Mucosa of stomach (tissue), 1 donor: ENCODE results near the gene OSTC.

Source experiments
- H3K27me3 ChIP-seq: one replicate; pipeline ENCODE4 v1.7.0; 2013; ENCODE audit warnings: mild to moderate bottlenecking, low read length; ENCODE audit not compliant: control insufficient read depth, insufficient read depth
- H3K36me3 ChIP-seq: one replicate; pipeline ENCODE4 v1.7.0; 2013; ENCODE audit warnings: low read length; ENCODE audit not compliant: control insufficient read depth, insufficient read depth
- H3K4me1 ChIP-seq: one replicate; pipeline ENCODE4 v1.7.0; 2013; ENCODE audit warnings: mild to moderate bottlenecking, low read length; ENCODE audit not compliant: control insufficient read depth, insufficient read depth
- H3K4me3 ChIP-seq: one replicate; pipeline ENCODE4 v1.7.0; 2013; ENCODE audit warnings: low read length
- H3K9ac ChIP-seq: one replicate; pipeline ENCODE4 v1.7.0; 2013; ENCODE audit warnings: mild to moderate bottlenecking, low read length, moderate library complexity
- H3K9me3 ChIP-seq: one replicate; pipeline ENCODE4 v1.7.0; 2013; ENCODE audit warnings: mild to moderate bottlenecking, low read length, moderate library complexity; ENCODE audit not compliant: control insufficient read depth
- donor health status: Pancreatic carcinoma.

OSTC gene

DNA sequence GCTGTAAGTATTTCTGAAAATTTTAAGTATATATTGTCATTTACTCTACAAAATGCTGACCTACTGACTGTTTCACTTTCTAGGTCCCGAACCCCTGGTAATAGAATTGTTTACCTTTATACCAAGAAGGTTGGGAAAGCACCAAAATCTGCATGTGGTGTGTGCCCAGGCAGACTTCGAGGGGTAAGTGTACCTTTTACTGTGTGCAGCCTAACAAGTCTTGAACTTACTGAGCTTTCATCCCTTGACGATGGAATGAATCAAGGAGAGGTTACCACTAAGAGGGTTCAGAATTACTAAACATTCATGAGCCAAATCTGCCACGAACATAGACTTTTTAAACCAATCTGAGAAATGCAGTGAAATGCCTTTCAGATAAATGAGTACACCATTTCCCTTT, 28.4 kb upstream of the OSTC start:
- Histone ChIP-seq H3K4me1 (peaks cover 22% of the 10 kb centered on the region), H3K4me3 (no peak overlapping the region), H3K9me3 (no peaks in the 10 kb centered on the region), H3K9ac (peak overlapping the region; percentile 90), H3K36me3 (peaks cover 10% of the 10 kb centered on the region), H3K27me3 (no peaks in the 10 kb centered on the region)

DNA sequence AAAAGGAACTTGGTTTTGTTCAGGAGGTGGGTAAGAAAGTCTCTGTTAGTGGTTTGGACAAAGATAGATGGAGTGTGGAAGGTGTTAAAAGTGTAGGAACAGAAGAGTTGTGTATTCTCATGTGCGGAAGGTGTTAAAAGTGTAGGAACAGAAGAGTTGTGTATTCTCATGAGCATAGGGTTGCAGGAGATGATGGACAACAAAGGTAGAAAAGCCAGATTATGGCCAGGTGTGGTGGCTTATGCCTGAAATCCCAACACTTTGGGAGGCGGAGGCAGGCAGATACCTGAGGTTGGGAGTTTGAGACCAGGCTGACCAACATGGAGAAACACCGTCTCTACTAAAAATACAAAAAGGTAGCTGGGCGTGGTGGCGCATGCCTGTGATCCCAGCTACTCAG, 27.6 kb upstream of the OSTC start:
- H3K27me3 ChIP-seq = no peaks in the 10 kb centered on the region
- H3K36me3 ChIP-seq = peaks cover 10% of the 10 kb centered on the region
- H3K4me1 ChIP-seq = peaks cover 22% of the 10 kb centered on the region
- no peaks in the 10 kb centered on the region for H3K9me3 ChIP-seq
- no peak overlapping the region for H3K4me3 ChIP-seq
- H3K9ac ChIP-seq = no peak overlapping the region

DNA sequence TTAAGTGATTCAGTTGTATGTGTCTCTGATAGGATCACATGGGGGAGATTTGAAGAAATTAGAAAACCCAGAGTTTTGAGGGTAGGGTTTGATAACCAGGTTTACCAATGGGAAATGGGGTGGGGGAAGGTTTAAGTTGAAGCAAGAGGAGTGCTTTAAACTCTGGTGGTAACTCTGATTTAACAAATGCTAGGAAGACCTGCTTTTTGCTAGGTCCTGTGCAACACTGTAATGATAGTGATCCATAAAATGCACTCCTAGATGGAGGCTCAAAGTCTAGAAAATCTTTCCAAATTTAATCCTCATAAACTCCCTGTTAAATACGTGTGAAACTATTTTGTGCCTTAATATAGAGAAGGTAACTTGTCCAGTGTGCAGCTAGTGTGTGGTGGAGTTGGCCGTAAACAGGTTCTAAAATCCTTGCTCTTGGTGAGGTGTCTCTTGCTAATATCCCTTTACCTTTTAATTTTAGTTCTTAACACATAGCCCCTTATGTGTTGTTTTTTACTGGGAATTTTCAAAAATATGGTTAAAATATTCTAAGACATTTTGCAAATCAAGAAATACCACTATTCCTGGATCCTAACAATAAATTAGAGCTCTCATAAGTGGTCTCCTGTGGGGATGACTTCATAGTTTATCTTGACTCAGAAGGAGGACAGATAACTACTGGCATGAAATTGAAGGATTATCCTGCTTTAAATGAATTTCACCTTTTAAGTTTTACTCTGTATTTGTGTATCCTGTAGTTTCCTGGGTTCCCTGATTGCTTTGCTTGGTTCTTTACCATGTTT, 25.9 kb upstream of the OSTC start:
- Histone ChIP-seq H3K9me3 (no peaks in the 10 kb centered on the region), H3K9ac (no peak overlapping the region), H3K4me3 (no peak overlapping the region), H3K36me3 (peaks cover 13% of the 10 kb centered on the region), H3K4me1 (peaks cover 20% of the 10 kb centered on the region), H3K27me3 (no peaks in the 10 kb centered on the region)

DNA sequence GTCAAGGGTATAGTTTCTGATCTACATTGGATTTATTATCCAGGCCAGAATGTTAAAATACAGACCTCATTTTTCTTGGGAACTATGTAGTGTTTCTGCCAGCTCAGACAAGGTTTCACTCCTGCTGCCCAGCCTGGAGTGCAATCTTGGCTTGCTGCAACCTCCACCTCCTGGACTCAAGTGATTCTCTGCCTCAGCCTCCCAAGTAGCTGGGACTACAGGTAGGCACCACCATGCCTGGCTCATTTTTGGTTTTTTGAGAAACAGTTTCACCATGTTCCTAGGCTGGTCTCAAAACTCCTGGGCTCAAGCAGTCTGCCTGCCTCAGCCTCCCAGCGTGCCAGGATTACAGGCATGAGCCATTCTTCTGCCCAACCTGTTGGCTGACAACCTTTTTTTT, 24.3 kb upstream of the OSTC start:
- no peak overlapping the region for H3K4me3 ChIP-seq
- H3K27me3 ChIP-seq = no peaks in the 10 kb centered on the region
- H3K9ac ChIP-seq = no peak overlapping the region
- H3K36me3 ChIP-seq = peaks cover 16% of the 10 kb centered on the region
- no peaks in the 10 kb centered on the region for H3K9me3 ChIP-seq
- peaks cover 18% of the 10 kb centered on the region for H3K4me1 ChIP-seq

DNA sequence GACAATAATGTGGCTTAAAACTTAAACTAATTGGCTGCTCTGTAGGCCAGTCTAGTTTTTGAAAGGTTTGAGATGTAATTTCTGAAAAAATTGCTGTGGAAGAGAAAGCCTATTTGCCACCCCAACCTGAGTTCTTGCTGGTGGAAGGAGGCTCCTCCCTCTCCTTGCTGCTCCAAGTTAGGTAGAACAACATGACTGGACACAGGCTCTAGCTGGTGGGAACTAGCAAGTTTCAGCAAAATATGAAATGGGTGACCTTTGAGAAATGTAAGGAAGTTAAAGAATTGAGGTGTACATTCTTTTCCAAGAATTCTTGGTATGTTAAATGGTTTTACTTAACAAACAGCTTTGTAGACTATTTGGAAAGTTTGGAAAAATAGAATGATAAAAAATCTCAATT, 22.0 kb upstream of the OSTC start:
- H3K27me3 ChIP-seq = no peaks in the 10 kb centered on the region
- H3K36me3 ChIP-seq = peaks cover 16% of the 10 kb centered on the region

DNA sequence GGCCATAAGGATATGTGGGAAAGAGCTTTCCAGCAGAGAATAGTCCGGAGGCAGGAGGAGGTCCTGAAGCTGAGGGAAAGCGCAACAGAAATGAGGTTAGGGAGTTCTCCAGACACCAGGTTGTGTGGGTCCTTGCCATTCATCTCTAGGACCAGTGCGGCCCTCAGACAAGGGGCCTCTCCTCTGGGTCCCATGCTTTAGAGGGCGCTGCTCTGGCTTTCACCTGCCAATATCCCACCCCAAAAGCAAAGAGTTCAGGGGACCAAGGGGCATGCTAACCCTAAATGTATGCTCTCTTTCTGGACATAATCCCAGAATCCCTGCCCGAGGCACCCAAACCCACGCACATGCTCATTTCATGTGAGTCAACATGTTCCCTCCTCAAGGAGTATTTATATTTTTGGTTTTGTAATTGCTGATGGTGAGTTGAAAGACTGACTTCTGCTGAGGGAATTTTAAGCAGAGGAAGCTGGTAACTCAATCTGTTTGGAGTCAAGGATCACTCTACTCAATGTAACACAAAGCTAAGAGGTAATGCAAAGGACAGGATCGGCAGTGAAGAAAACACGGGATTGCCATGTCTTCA, 15.2 kb upstream of the OSTC start:
- Histone ChIP-seq H3K9ac (no peak overlapping the region), H3K27me3 (no peaks in the 10 kb centered on the region), H3K36me3 (no peaks in the 10 kb centered on the region), H3K9me3 (no peaks in the 10 kb centered on the region), H3K4me3 (no peak overlapping the region), H3K4me1 (no peaks in the 10 kb centered on the region)

More for the DNA sequence above, 22.0 kb upstream of the OSTC start:
- H3K4me1 ChIP-seq = no peaks in the 10 kb centered on the region
- no peak overlapping the region for H3K9ac ChIP-seq
- H3K9me3 ChIP-seq = no peaks in the 10 kb centered on the region
- no peak overlapping the region for H3K4me3 ChIP-seq

DNA sequence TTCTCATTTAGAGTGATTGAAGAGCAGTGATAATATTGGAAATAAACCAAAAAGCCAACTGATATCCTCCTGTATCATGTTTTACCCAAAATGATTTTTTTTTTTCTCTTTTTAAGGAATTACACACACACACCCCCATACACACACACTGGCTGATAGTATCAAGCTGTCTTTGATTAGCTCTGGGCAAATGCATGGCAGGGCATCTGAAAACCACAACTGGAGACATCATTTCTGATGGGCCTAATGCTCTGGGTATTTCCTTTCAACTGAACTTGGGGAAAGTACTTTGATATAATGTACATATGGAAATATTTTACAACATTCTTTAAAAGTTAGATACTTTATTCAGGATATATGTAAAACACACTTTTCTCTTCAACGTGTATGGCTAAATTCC, 14.2 kb upstream of the OSTC start:
- Histone ChIP-seq H3K9ac (no peak overlapping the region), H3K9me3 (no peaks in the 10 kb centered on the region), H3K4me3 (no peak overlapping the region), H3K27me3 (no peaks in the 10 kb centered on the region), H3K4me1 (no peaks in the 10 kb centered on the region), H3K36me3 (no peaks in the 10 kb centered on the region)

DNA sequence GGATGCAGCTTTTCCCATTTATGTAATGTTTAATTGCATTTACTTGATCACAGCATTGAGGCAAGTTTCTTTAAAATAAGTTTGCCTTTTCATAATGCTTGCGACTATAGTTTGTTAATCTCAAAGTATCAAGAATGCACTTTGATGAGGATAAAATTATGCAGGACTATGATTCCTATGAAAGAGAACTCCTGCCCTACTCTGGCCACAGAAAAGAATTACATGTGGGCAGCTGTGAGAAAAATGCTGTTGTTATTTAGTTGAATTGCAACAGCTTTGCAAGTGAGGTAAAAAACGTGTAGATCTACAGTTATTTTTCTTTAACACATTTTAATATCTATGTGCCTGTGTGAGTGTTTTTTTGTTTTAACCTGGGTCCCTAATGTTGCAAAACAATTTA, 12.5 kb upstream of the OSTC start:
- Histone ChIP-seq H3K27me3 (no peaks in the 10 kb centered on the region), H3K4me1 (no peaks in the 10 kb centered on the region), H3K9ac (no peak overlapping the region), H3K36me3 (no peaks in the 10 kb centered on the region), H3K4me3 (no peak overlapping the region), H3K9me3 (no peaks in the 10 kb centered on the region)

DNA sequence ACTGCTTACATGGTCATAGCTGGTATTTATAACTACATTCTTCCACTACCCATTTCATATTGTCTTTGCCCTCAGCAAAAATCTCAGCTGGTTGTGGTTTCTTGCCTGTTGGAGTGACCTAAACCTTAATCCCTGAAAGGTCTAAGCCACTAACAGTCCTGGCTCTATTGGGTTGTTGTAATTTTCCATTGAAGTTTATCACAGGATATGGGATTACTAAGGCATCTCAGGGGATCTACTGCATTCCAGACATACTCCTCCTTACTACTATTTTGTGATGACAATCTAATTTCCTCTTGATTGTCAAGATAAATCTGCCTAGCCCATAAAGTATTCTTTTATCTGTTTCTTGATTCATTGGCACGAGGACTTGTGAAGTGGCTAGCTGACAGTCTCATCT, 6.2 kb upstream of the OSTC start:
- H3K4me3 ChIP-seq = no peak overlapping the region
- no peaks in the 10 kb centered on the region for H3K9me3 ChIP-seq
- H3K27me3 ChIP-seq = no peaks in the 10 kb centered on the region
- no peaks in the 10 kb centered on the region for H3K36me3 ChIP-seq
- H3K4me1 ChIP-seq = no peaks in the 10 kb centered on the region
- H3K9ac ChIP-seq = no peak overlapping the region

DNA sequence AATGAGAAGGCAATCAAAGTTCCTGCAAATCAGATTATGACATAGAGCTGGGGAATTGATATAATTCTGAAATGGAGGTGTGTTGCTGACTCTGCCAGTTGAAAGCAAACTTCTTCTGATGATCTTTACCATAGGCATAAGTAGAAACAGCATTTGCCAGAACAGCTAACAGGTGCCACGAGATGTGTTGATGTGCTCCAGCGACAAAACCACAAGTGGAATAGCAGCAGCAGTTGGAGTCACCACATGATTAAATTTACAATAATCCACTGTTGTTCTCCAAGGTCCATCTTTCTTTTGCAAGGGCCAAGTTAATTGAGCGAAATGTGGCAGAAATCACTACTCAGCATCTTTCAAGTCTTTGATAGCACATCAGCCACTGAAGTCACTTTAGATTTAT, 3.7 kb upstream of the OSTC start:
- H3K9ac ChIP-seq = no peak overlapping the region
- no peaks in the 10 kb centered on the region for H3K27me3 ChIP-seq
- no peak overlapping the region for H3K4me3 ChIP-seq
- no peaks in the 10 kb centered on the region for H3K4me1 ChIP-seq
- H3K9me3 ChIP-seq = no peaks in the 10 kb centered on the region
- no peaks in the 10 kb centered on the region for H3K36me3 ChIP-seq

DNA sequence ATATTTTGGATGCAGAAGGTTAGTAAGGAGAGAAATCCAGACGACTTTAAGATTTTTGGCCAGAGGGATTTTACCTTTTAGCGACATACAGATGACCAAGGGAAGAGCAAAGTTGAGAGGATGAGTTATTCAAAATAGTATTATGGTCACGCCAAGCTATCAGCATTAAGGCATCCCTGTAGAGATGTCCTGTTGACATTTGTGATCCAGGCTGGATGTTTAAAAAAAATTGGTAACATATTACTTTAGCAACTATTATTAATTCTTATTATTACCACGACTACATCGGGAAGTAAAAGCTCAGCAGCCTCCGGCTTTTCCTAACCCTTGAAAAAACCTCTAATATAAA, 562 bp upstream of the OSTC start:
- Histone ChIP-seq H3K9ac (peak overlapping the region; percentile 89), H3K4me3 (no peak overlapping the region), H3K27me3 (no peaks in the 10 kb centered on the region), H3K4me1 (peaks cover 3% of the 10 kb centered on the region), H3K36me3 (no peaks in the 10 kb centered on the region), H3K9me3 (no peaks in the 10 kb centered on the region)

DNA sequence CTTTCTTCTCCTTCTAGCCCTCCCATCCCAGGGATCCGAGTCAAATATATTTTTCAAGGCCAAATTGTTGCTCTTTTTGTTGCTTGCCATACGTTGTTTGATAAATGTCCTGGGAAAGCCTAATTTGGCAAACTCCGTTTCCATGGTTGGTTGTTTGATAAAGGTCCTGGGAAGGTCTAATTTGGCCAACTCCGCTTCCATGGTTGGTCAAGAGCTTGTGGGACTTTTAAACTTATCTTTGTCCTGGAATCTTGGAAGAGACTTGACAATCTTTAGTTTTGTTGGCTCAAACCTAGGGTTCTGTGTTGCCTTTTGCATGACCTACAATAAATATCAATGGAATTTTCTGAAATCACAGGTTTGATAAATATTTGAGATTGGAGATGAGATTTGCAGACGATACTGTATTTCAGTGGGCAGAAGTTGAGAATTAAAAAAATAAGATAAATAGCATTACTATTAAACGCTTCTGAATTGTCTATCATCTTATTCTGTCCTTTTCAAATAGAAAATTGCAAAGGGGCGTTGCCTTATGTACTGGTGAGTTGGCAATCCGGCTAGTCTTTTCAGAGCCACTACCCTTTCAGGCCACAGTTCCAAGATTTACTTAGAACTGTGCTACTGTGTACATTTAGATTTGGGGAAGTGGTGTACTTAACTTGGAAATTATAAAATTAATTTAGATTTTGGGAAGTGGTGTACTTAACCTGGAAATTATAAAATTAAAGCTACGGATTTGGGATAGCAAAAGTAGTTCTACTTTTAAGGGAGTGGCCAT, 804 bp downstream of the OSTC start:
- Histone ChIP-seq H3K4me1 (peaks cover 3% of the 10 kb centered on the region), H3K9ac (peak overlapping the region; percentile 89), H3K36me3 (no peaks in the 10 kb centered on the region), H3K4me3 (peak overlapping the region; percentile 78), H3K27me3 (no peaks in the 10 kb centered on the region), H3K9me3 (no peaks in the 10 kb centered on the region)
